A673 (cell line): Measurements from ENCODE around the gene RGS14.

Source experiments
- CTCF ChIP-seq: fragments of 300-800, 200-600 bp; sonication (generic); conservative IDR thresholded peaks from 2 replicates; pipeline ENCODE4 v1.5.1; 2017; ENCODE audit warnings: low read depth, mild to moderate bottlenecking, antibody characterized with exemption, low read length, moderate library complexity, mixed read lengths
- EZH2 ChIP-seq: fragments of 200-600 bp; sonication (generic); IDR thresholded peaks from 2 replicates; pipeline ENCODE4 v1.6.1; 2017; ENCODE audit warnings: borderline replicate concordance, low read depth, mild to moderate bottlenecking, mixed read lengths, antibody characterized with exemption, low read length; ENCODE audit not compliant: poor library complexity, severe bottlenecking

- TF ChIP-seq CTCF (no peak), EZH2 (no peak)
Measured at GRCh38 chr5:177414481-177414880, 56.8 kb downstream of the RGS14 start.
